Measurements from ENCODE around the gene ABHD8.

The ABHD8 gene, protein sequence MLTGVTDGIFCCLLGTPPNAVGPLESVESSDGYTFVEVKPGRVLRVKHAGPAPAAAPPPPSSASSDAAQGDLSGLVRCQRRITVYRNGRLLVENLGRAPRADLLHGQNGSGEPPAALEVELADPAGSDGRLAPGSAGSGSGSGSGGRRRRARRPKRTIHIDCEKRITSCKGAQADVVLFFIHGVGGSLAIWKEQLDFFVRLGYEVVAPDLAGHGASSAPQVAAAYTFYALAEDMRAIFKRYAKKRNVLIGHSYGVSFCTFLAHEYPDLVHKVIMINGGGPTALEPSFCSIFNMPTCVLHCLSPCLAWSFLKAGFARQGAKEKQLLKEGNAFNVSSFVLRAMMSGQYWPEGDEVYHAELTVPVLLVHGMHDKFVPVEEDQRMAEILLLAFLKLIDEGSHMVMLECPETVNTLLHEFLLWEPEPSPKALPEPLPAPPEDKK

DNA sequence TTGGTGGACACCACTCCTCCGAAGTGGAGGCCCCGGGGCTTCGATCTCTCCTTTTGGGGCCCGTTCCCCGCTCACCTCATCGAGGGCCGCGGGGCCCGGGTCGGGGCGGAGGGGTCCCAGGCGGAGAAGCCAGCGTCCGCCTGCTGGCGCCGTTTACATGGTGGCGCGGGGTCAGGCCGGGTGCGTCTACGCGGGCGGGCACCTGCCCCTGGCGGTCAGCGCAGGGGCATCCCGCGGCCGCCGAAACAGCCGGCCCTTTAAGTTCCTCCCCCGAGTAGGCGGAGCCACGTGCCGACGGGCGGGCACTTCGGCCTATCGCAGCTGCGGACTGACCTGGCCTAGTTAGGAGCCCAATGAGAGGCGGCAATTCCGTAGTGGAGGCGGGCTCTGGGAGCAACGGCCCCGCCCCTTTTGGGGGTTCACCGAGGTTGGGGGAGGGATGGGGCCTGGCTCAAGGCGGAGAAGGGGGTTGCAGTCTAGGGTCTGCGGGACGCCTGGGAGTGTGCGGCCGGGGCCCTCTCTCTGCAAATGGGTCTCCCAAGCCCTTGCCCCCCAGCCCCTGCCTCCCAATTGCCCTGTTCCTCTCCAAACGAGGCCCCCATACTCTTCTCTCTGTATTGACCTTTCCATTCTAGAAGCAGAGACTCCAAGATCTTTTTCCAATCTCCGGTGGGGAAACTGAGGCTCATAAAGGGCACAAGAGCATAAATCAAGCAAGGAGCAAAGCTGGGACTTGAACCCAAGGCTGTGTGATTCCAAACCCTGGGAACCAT lies at the start of gene ABHD8:
Gene ABHD8, minus strand, starts transcription at position 259 of the 773 bp plus-strand sequence. CDS start 1,809 bp downstream, outside the sequence.
- DNase-seq (ENCODE audit: low read depth): peak; percentile 89

DNA sequence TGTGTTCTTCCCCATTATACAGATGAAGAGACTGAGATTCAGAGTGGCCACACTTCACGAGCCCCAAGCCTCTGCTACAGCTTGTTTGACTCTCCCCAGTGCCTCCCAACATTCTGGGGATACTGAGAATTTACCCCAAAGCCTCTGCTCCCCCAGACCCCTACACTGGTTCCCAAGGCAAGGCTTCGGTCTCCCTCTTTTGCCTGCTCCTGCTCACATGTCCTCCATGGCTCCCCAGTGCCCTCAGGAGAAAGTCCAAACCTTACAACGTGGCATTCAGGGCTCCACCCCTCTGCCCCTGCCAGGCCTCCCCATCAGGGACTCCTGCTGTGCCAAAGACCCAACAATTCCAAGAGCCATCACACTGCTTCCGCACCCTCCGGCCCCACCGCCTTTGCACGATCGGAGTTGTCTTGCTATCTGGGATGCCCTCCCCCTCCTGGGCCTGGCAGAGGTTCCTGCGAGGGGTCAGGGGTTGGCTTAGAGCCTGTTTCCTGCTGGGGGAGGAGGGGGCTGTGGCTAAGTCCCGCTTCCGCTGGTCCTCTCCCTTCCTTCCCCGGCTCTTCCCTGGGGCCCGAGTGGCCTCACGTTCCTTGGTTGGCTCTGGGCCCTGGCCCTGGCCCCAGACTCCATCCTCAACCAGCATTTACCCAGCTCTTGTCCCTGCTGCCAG lies 49.5 kb upstream of the ABHD8 start:
- no peak for DNase-seq (ENCODE audit: low read depth)

DNA sequence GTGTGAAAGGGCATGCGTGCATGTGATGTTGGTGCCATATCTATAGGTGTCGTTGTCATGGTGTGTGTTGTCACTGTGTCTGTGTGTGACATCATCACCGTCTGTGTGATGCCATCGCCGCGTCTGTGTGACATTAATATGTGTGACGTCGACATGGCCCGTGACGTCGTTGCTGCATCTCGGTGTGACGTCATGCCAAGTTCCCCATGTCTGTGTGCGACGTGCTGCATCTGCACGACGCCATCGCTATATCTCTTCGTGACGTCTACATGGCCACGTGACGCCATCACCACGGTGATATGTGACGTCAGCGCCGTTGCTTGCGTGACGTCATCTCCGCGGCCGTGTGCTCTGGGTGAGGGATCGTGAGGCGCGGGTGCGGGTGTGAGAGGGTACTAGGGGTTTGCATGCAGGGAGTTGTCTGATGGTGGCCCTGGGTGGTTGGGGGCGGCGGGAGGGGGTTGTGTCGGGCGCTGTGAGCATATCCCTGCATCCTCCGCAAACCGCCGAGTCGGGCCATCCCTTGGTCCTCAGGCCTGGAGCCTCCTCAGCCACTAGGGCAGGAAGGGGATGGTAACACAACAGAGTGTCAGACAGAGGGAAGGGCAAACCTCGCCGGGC lies 48.7 kb upstream of the ABHD8 start:
- DNase-seq (ENCODE audit: low read depth): no peak

DNA sequence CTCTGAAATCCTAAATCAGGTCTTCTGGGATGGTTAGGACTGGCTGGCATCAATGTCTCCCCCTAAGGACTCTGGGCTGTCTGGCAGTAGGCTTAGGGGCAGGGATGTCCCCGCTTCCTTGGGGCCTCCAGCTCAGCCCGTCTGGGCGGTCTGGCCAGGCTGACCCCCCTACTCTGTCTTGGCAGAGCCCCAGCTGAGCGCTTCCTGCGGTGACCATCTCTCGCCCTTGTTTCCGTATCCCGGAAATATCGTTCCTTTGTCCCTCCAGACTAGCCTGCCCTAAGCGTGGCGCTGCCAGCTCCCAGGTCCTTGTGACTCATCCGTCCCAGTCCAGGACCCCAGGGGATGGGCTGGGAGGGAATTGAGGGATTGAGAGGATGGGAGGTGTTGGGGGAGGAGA lies 45.5 kb upstream of the ABHD8 start:
- no peak for DNase-seq (ENCODE audit: low read depth)

DNA sequence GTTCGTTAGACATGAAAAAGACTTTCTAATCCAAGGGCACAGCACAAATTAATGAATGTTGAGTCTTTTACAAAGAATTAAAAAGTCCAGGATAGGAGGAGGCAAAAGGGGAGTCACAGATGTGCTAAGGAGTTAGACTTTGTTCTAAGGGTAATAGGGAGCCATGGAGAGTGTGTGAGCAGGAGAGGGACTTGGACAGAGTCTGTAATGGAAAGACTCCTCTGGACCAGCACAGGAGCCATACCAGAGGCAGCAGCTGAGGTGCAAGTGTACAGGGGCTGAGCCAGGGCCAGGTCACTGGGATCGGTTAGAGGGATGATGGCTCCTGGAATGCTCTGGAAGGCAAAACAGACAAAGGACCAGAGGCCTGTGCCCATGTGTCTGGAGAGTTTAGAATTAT lies 44.7 kb upstream of the ABHD8 start:
- no peak for DNase-seq (ENCODE audit: low read depth)

DNA sequence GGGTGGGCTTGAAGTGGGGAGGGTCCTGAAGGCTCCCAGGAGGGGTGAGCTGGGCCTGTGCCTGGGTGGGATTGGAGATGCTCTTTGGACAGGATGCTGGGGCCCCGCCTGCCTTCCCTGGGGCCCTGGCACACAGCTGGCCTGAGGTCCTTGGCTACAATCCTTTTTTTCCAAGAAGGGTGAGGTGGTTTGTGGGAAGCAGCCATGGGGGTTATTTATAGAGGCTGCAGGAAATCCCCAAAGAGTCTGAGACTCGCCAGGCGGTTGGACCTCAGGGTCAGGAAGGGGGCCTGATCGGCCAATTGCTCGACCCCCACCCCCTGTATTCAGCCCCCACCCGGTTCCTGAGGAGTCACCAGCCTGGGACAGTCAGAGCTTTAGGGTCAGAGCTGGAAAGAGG lies 44.1 kb upstream of the ABHD8 start:
- no peak for DNase-seq (ENCODE audit: low read depth)

DNA sequence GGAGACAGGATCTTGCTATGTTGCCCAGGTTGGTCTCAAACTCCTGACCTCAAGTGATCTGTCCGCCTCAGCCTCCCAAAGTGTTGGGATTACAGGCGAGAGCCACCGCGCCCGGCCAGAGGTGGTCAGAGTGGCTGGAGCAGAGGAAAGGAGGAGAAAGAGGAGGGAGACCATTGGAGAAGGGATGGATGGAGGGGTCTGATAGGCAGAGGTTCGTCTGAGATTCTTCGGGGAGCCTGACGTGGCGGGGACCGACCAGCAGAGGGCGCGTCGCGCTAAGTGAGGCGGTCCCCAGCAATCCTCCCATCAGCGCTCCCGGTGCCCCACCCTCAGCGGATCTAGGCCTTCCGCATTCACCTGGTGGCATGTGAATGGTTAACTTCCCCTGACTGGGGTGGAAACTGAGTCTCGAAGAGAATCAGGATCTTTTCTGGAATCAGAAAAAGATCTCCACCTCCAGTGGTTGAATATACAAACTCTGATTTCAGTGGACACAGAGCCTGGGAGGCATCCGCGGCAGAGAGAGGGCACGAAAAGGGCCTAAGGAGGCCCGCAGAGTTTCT lies 43.0 kb upstream of the ABHD8 start:
- peak; percentile 67 for DNase-seq (ENCODE audit: low read depth)

DNA sequence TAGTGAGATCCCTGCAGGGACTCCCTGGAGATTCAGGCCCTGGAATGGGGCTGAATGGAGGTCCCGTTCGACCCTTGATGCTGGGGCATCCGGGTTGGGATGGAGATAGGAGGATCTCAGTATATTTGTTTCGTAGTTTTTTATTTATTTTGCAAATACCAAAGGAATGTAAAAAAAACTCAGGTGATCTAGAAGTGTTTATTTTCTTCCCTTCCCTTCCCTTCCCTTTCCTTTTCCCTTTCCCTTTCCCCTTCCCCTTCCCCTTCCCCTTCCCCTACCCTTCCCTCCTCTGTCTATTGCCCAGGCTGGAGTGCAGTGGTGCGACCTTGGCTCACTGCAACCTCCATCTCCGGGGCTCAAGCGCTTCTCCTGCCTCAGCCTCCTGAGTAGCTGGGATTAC lies 38.6 kb upstream of the ABHD8 start:
- DNase-seq (ENCODE audit: low read depth): no peak

DNA sequence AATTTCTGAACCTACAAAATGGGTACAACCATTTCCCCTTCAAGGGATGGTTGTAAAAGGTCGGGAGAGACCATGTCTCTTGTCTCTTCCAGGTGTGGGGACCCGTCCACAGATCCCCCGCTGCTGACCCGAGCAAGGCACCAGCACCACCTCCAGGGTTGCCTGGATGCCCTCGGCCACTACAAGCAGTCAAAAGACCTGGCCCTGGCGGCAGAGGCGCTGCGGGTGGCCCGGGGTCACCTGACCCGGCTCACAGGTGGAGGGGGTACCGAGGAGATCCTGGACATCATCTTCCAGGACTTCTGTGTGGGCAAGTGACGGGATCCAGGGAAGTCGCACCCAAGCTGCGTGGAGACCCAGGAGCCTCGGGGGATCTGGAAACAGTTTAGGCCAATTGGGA lies 38.2 kb upstream of the ABHD8 start:
- no peak for DNase-seq (ENCODE audit: low read depth)

DNA sequence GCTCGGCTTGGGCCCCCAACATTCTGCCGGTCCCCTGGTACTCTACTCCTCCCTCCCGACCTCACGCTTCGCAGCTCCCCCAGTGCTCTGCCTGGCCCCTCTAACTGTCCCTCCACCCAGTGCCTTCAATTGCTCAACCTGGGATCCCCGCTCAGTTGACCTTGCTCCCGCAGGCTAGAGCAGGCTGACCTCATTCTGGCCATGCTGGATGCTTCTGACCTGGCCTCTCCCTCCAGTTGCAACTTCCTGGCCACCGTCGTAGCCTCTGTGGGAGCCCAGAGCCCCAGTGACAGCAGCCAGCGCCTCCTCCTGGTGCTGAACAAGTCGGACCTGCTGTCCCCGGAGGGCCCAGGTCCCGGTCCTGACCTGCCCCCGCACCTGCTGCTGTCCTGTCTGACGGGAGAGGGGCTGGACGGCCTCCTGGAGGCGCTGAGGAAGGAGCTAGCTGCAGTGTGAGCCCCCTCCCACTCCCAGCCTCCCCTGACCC lies 37.7 kb upstream of the ABHD8 start:
- DNase-seq (ENCODE audit: low read depth): no peak

DNA sequence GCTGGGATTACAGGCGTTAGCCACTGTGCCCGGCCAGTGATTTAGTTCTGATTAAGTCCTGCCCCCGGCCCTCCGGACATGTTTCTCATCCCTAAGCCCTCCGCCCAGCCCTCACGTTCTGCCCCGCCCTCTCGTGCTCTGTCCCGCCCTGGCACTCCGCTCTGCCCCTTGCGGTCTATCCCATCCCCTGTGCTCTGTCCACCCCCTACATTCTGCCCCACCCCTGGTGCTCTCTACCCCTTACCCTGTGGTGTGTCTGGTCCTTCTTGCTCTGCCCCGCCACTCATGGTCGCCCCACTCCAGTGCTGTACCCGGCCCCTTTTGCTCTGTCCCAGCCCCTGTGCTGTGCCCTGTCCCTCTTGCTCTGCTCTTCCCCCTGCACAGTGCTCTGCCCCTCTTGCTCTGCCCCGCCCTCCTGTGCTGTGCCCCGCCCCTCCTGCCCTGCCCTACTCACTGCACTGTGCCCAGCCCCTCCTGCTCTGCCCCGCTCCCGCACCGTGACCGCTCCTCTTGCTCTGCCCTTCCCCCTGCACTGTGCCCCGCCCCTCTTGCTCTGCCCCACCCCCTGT lies 37.2 kb upstream of the ABHD8 start:
- DNase-seq (ENCODE audit: low read depth): no peak

DNA sequence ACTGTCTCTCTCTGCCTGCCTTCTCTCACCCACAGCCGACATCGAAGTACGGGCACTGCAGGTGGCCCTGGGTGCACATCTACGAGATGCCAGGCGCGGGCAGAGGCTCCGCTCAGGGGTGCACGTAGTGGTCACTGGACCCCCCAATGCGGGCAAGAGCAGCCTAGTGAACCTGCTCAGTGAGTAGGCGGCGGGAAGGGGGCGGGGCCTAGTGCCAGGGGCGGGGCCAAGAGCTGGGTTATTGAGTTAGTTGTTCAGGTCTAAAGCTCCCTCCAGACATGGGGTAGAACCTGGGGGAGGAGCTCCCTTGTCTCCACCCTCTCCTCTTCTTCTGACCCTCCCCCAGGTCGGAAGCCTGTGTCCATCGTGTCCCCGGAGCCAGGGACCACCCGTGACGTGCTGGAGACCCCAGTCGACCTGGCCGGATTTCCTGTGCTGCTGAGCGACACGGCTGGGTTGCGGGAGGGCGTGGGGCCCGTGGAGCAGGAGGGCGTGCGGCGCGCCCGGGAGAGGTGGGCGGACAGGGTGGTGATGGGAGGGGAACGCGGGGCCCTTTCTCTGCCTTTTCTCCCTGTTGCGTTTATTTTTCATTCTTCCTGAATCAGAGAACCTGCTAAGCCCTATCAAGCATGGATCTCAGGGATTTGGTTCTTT lies 36.0 kb upstream of the ABHD8 start:
- peak; percentile 19 for DNase-seq (ENCODE audit: low read depth)

DNA sequence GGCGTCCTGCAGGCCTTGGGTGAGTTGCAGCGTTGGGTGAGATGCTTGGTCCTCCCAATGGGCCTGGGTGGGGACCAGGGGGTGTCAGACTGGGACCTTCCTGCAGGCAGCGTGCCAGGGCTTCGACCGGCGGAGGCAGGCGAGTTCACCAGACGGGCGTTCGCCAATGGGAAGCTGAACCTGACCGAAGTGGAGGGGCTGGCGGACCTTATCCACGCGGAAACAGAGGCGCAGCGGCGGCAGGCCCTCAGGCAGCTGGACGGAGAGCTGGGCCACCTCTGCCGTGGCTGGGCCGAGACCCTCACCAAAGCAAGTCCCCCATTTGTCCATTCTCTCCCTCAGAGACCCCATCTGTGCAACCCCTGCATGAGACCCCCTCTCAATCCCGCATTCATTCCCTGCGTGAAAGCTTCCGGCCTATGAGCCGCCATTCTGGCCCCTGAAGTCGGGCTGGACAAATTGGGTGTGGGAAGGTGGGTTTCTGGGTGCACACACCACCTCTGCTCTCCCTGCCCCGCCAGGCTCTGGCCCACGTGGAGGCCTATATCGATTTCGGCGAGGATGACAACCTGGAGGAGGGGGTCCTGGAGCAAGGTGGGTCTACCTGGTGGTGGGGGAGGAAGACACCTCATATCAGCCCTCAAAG lies 35.3 kb upstream of the ABHD8 start:
- no peak for DNase-seq (ENCODE audit: low read depth)

DNA sequence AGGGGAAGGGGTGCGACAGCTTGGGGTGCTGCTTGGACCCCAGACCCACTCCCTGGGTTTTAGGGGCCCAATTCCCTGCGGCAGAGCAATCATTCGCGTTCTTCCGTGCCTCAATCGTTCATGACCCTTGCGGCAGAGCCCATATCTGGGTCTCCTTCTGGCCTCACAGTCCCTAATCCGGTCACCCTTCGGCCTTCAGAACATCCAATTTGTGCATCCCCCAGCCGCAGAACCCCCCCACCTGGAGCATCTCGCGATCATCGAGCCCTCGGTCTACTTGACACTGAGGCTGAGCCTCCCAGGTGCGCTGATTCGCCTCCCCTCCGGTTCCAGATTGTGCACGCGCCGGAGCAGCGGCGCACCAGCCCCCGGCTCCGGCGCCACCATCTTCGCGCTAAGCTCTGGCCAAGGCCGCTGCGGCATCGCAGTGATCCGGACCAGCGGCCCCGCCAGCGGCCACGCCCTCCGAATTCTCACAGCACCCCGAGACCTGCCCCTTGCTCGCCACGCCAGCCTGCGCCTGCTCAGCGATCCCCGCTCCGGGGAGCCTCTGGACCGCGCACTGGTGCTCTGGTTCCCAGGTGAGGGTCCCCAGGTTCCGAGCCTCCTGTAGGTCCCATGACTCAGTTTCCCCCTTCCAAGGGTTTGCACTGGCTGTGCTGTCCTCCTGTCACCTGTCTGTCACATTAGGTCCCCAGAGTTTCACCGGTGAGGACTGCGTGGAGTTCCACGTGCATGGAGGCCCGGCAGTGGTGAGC lies 34.6 kb upstream of the ABHD8 start:
- no peak for DNase-seq (ENCODE audit: low read depth)

DNA sequence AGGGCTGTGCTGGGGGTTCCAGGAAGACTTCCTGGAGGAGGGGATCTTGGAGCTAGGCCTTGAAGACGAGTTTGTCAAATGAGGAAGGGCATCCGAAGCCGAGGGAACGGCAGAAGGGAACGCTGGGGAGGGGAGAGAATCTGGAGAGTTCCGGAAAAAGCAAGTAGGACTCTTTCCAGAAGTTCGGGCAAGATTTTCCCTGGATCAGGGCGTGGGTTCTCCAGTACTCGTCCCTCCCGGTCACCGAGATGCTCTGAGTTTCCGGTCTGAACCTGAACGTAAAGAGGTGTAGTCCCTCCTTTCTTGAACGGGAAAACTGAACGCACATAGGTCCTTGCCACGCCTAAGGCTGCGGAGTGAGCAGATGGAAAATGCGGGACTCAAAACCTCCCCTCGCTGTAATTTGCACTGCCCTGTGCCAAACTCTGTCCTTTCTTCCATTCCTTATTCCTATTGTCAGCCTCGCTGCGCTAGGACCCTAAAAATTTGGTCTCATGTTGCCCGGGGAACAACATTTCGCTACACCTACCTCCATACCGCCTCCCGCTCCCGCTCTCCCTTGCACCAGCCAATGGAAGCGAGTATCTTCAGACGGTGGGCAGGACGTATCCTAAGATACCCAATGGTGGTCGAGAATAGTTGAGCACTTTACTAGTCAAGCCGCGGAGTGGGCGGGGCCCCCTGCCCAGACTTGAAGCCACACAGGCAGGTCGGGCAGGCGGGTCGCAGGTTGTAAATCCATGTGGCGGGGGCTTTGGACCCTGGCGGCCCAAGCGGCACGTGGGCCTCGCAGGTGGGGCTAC lies 33.8 kb upstream of the ABHD8 start, which contains the start of gene GTPBP3:
Gene GTPBP3, plus strand, starts transcription at position 682 of the 803 bp plus-strand sequence. Its CDS starts 59 bp downstream, at position 741.
- peak; percentile 94 for DNase-seq (ENCODE audit: low read depth)

DNA sequence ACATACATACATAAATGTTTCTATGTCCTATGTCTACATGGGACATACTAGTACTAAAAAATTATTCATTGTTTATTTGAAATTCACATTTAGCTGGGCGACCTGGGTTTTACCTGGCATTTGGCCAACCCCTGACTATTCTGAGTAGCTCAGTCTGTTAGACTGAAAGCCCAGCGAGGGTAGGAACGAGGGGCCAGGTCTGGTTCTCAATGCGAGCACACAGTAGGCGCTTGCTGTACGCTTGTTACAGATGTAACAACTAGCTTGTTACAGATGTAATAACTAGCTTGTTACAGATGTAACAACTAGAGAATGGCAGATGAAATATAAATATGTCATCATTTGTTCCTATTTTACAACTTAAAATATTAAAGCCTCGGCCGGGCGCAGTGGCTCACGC lies 32.4 kb upstream of the ABHD8 start:
- no peak for DNase-seq (ENCODE audit: low read depth)

DNA sequence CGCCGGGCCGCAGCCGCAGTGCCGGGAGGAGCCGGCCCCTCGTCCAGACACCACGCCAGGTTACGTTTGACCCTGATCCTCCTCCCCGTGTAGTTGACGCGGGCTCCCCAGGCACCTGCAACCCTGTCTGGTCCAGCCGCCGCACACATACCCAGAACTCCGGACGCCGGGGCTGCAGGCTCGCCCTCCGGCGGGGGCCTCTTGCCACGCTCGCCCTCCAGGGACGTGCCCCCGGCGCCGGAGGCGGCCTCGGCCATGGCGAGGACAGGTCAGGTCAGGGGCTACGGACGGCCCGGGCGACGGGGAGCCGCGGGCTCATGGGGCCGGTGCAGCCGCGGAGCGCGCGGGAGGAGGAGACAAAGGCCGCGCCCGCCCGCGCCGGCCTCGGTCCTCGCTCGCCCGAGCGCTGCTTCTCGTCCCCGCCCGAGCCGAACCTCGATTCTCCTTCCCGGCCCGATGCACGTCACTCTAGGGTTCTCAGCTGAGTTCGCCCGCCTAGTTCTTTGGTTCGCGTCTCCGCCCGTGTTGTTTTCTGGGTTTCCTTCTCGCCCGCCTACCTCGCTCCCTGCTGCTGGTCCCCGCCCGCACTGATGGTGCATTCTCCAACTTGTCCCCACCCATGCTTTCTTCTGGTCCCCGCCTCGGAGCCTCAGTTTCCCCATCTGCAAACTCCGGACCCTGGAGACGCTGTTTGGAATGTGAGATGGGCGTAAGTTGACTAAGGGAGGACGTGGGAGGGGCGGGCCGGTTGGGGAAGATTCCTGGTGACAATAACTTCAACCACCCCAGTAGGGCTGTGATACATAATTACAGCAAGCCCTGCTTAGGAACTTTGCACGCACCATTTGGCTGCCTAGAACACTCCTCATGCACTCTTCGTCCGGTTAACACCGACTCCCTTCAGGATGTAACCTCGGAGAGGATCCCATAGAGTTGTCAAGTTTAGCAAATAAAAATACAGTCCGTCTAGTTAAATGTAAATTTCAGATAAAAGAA lies 31.5 kb upstream of the ABHD8 start, which contains the start of gene ANO8:
Gene ANO8, minus strand, starts transcription at position 442 of the 996 bp plus-strand sequence. Its CDS starts 185 bp downstream, at position 257.
- DNase-seq (ENCODE audit: low read depth): peak; percentile 88

Measured in activated T-helper 9 cell treated with anti-CD3 and anti-CD28 coated beads, Interleukin-2, amount 50 U/mL, for 16 hours (primary cell).